Effector memory CD4-positive, alpha-beta T cell (primary cell): ENCODE measurements around the gene NLRP11.

Experiments used
- DNase-seq, 3 donors: peaks; one replicate each; pipeline ENCODE4 v3.0.0-alpha.2; 2020
- H3K27ac ChIP-seq: 2 replicates; pipeline ENCODE4 v1.7.0; 2013; ENCODE audit warnings: mild to moderate bottlenecking, low read length, moderate library complexity; ENCODE audit not compliant: insufficient read depth, poor library complexity, severe bottlenecking
- H3K27me3 ChIP-seq: replicated peaks from 2 replicates; pipeline ENCODE4 v1.7.0; 2013; ENCODE audit warnings: mild to moderate bottlenecking, low read length; ENCODE audit not compliant: insufficient read depth, control insufficient read depth, poor library complexity, severe bottlenecking
- H3K36me3 ChIP-seq: 2 replicates; pipeline ENCODE4 v1.7.0; 2013; ENCODE audit warnings: mild to moderate bottlenecking, low read length, moderate library complexity; ENCODE audit not compliant: control insufficient read depth, insufficient read depth
- H3K4me1 ChIP-seq: 2 replicates; pipeline ENCODE4 v1.7.0; 2013; ENCODE audit warnings: low read length, mild to moderate bottlenecking; ENCODE audit not compliant: control insufficient read depth, insufficient read depth, poor library complexity, severe bottlenecking
- H3K4me3 ChIP-seq: 2 replicates; pipeline ENCODE4 v1.7.0; 2013; ENCODE audit warnings: low read length, low read depth, mild to moderate bottlenecking; ENCODE audit not compliant: insufficient read depth, poor library complexity, severe bottlenecking
- H3K9me3 ChIP-seq: 2 replicates; pipeline ENCODE4 v1.7.0; 2013; ENCODE audit warnings: mild to moderate bottlenecking, low read length, moderate library complexity; ENCODE audit not compliant: control insufficient read depth

NLRP11 gene

DNA sequence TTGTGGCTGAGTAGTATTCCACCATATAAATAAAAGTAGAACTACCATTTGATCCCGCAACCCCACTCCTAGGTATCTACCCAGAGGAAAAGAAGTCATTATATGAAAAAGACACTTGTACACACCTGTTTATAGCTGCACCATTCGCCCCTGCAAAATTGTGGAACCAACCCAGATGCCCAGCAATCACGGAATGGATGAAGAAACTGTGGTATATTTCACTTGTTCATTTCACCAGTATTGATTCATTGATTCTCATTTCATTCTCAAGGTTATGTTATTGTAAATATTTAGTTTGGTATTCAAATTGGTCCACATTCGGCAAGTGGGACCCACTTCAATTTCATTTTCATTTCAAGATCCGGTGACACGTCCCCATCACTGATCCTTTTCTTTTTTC lies 81.1 kb downstream of the NLRP11 start:
- no peak overlapping the region for H3K27ac ChIP-seq
- H3K9me3 ChIP-seq: no peaks in the 10 kb centered on the region
- no peak for DNase-seq
- no peaks in the 10 kb centered on the region for H3K36me3 ChIP-seq
- H3K4me1 ChIP-seq: no peaks in the 10 kb centered on the region
- no peaks in the 10 kb centered on the region for H3K27me3 ChIP-seq
- no peak overlapping the region for H3K4me3 ChIP-seq

GRCh38 chr19:55738302-55738701 lies 93.5 kb downstream of the NLRP11 start, which contains the start of gene NLRP9:
Gene NLRP9, minus strand, starts transcription at chr19:55738402. Its CDS starts 28 bp downstream, at chr19:55738374.
- Histone ChIP-seq H3K36me3 (no peaks in the 10 kb centered on the region), H3K9me3 (no peaks in the 10 kb centered on the region)

More at GRCh38 chr19:55738302-55738701, 93.5 kb downstream of the NLRP11 start, which contains the start of gene NLRP9:
- no peak within 1 kb of the TSS for H3K27ac ChIP-seq
- no peak for DNase-seq
- no peaks in the 10 kb centered on the region for H3K27me3 ChIP-seq
- no peaks in the 10 kb centered on the region for H3K4me1 ChIP-seq
- no peak within 1 kb of the TSS for H3K4me3 ChIP-seq
